Neural progenitor cell (in vitro differentiated cells): ENCODE data around the gene AGBL4.

Experiments used
- CTCF ChIP-seq: fragments of 200-600 bp; sonication (generic); IDR thresholded peaks from 2 replicates; pipeline ENCODE4 v1.5.1; 2017; ENCODE audit warnings: antibody characterized with exemption, mild to moderate bottlenecking
- EZH2 ChIP-seq: fragments of 200-600 bp; sonication (generic); IDR thresholded peaks from 2 replicates; pipeline ENCODE4 v1.6.1; 2017; ENCODE audit warnings: antibody characterized with exemption, mild to moderate bottlenecking, moderate library complexity
- EZH2phosphoT487 ChIP-seq: fragments of 200-600 bp; sonication (generic); IDR thresholded peaks from 2 replicates; pipeline ENCODE4 v1.6.1; 2017; ENCODE audit warnings: antibody characterized with exemption

DNA sequence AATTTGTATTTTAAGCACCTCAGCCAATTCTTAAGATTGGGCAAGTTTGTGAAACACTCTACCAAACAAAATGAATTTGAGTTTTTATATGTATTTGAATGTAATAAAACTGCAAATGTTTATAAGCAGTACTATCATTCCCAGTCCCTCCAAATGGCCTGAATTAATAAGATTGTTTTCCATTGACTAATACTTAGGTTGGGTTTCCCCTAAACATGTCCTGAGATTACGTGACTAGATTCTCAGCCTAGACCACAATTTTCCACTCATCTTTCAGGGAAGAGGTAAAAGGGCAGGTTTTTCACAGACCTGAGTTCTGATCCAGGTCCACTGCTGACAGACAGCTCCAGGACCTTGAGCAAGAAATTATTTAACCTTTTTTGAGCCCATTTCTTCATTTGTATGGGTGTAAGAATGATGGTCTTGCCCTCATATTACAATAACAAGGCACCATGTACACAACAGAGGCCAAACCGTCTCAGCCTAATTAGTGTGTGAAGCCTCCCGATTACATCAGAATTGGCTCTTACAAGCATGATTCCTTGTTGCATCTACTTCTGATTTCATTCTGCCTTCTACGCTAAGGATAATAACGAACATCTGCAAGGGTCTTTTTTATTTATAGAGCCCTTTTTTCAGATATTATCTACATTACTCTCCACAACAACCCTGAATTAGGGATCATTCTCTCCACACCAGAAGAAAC is 1298.3 kb downstream of the AGBL4 start:
- TF ChIP-seq CTCF (no peak), EZH2 (no peak), EZH2phosphoT487 (no peak)
